GM06990 (cell line): Measurements from ENCODE around the gene NR5A1.

Experiments used
- DNase-seq: peaks from one replicate; pipeline ENCODE4 v3.0.0-alpha.2; 2011; ENCODE audit not compliant: insufficient read length; ENCODE audit errors: extremely low read depth
- H3K27me3 ChIP-seq: replicated peaks from 2 replicates; pipeline ENCODE4 v1.6.0; 2011; ENCODE audit warnings: low read length; ENCODE audit not compliant: control insufficient read depth, insufficient read depth
- H3K36me3 ChIP-seq: 2 replicates; pipeline ENCODE4 v1.5.1; 2011; ENCODE audit warnings: low read length; ENCODE audit not compliant: control insufficient read depth, insufficient read depth
- H3K4me3 ChIP-seq: replicated peaks from 2 replicates; pipeline ENCODE4 v1.5.1; 2011; ENCODE audit warnings: low read depth, mild to moderate bottlenecking, control low read depth, low read length
- TF ChIP-seq, protein P1 (sequence below): IDR thresholded peaks from 2 replicates; pipeline ENCODE4 v1.5.1; 2011; ENCODE audit warnings: low read length, control low read depth, mild to moderate bottlenecking, inconsistent platforms; ENCODE audit not compliant: insufficient read depth, poor library complexity, severe bottlenecking

Gene NR5A1

DNA sequence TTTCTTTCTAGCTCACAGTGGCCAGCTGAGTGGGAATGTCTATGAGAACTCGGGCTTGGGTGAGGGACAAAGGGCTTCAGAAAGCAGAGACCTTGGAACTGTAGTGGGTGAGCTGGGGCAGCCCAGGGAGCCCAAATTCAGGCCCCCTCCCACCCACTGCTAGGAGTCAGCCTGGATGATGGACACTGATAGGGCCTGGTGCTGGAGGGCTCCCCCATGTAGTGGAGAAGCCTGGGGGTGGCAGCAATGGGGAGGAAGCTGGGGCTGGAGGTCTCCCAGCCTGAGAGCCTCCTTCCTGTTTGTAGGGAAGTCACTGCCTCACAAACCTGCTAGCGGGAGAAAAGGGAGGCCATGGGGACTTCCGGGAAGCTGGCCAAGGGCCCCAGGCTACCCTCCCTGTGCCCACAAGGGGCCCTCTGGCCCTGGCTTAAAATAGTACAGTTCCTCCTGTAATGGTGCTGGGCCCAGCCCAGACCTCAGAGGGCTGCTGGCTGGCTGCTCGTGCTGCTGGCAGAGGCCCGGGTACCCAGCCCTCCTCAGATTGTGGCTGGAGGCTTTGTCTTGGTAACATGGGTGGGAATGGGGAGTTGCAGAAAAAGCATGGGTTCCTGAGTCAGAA lies 6.3 kb upstream of the NR5A1 start:
- Histone ChIP-seq H3K4me3 (no peak overlapping the region), H3K36me3 (no peaks in the 10 kb centered on the region; the same call in none of the 2 replicates), H3K27me3 (no peaks in the 10 kb centered on the region)
- DNase-seq = no peak
- TF ChIP-seq, protein P1, sequence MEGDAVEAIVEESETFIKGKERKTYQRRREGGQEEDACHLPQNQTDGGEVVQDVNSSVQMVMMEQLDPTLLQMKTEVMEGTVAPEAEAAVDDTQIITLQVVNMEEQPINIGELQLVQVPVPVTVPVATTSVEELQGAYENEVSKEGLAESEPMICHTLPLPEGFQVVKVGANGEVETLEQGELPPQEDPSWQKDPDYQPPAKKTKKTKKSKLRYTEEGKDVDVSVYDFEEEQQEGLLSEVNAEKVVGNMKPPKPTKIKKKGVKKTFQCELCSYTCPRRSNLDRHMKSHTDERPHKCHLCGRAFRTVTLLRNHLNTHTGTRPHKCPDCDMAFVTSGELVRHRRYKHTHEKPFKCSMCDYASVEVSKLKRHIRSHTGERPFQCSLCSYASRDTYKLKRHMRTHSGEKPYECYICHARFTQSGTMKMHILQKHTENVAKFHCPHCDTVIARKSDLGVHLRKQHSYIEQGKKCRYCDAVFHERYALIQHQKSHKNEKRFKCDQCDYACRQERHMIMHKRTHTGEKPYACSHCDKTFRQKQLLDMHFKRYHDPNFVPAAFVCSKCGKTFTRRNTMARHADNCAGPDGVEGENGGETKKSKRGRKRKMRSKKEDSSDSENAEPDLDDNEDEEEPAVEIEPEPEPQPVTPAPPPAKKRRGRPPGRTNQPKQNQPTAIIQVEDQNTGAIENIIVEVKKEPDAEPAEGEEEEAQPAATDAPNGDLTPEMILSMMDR = no peak

- no peak for DNase-seq
- H3K36me3 ChIP-seq = no peaks in the 10 kb centered on the region; the same call in none of the 2 replicates
- TF ChIP-seq, protein P1 = no peak
- H3K27me3 ChIP-seq = no peaks in the 10 kb centered on the region
- H3K4me3 ChIP-seq = no peak overlapping the region
These were observed 5.6 kb upstream of the NR5A1 start for GRCh38 chr9:124512806-124513204.

DNA sequence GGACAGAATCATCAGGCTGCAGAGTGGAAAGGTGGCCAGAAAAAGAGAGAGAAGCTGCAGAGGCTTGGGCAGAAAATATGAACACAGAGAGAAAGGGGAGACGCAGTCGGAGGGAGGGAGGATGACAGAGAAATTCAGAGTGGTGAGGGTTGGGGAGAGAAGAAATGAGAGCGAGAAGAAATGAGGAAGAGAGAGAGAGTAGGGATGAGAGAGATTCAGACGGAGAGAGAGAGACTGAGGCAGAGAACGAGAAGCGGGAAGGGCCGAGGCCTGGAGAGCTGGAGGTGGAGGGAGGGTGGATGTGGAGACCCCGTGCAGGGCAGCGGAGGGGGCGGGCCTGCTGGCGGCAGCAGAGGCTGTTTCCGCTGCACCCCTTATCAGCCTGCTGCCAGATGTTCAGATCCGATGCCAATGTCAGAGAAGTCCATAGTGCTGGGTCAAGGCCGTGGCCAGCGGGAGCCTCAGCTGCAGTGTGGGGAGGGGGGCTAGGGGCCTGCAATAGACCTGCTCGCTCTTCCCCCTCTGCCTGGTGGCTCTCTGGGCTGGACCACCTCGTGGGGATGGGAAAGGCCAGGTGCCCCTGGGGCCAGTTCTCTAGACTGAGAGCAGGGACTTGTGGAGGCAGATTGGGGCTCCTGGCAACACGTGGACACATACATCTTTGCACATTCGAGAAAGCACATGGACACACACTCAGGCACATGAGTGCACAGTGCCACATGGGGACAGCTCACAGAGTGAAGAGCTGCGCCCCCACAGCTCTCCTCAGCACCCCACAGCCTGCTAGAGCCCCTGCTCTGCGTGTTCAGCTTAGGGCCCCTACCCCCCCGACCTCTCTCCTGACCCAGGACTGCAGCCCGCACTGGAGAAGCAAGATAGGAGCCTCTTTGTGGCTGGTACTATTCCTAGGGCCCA lies 4.9 kb upstream of the NR5A1 start:
- Histone ChIP-seq H3K4me3 (no peak overlapping the region), H3K27me3 (no peaks in the 10 kb centered on the region), H3K36me3 (no peaks in the 10 kb centered on the region; the same call in none of the 2 replicates)
- TF ChIP-seq, protein P1 = no peak
- no peak for DNase-seq

DNA sequence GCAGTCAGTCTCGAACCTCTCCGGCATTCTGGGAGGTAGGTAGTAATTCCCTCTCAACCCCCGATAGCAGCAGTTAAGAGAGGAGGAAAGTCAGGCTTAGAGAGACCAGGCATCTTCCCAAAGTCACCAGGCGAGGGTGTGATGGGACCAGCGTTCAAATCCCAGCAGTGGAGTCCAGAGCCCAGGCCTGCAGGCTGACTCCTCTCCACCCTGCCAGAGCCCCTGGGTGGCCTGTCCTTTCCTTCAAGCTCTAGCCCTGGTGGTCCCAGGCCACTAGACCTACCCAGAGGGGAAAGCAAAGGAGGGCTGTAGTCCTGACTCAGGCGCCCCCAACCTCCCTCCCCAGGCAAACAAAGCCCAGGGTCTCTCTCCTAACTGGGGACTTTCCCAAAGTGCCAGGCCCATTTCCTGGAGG lies 4.2 kb upstream of the NR5A1 start:
- DNase-seq = no peak
- Histone ChIP-seq H3K4me3 (no peak overlapping the region), H3K27me3 (no peaks in the 10 kb centered on the region), H3K36me3 (no peaks in the 10 kb centered on the region; the same call in none of the 2 replicates)
- TF ChIP-seq, protein P1 = no peak

- Histone ChIP-seq H3K36me3 (no peaks in the 10 kb centered on the region; the same call in none of the 2 replicates), H3K27me3 (no peaks in the 10 kb centered on the region), H3K4me3 (no peak overlapping the region)
- TF ChIP-seq, protein P1 = no peak
- DNase-seq = no peak
These were observed 3.6 kb upstream of the NR5A1 start for GRCh38 chr9:124510650-124511425.
